ENCODE measurements around the gene RCE1. TPM values are rescaled to one million over a fixed set of nuclear protein-coding genes. Genes with fewer than 3 reads are reported as not detected.

RCE1 gene
- polyA plus RNA-seq, 10 donors = 8.6 to 14.5 (median 11.0) TPM

GRCh38 chr11:66843776-66844495 is 695 bp downstream of the RCE1 start:
- no peak for DNase-seq

- no peak for DNase-seq
These were observed 1.4 kb downstream of the RCE1 start for GRCh38 chr11:66844496-66845142.

- DNase-seq = no peak
These were observed 2.1 kb downstream of the RCE1 start for GRCh38 chr11:66845143-66845875.

- no peak for DNase-seq
These were observed 2.6 kb downstream of the RCE1 start for GRCh38 chr11:66845876-66846212.

GRCh38 chr11:66846671-66847091 is 3.4 kb downstream of the RCE1 start:
- DNase-seq = no peak

GRCh38 chr11:66847461-66848232 is 4.4 kb downstream of the RCE1 start:
- DNase-seq = no peak

GRCh38 chr11:66848671-66849500 is 5.6 kb downstream of the RCE1 start:
- DNase-seq = no peak

GRCh38 chr11:66849501-66850234 is 6.4 kb downstream of the RCE1 start:
- DNase-seq = no peak

- DNase-seq = no peak
These were observed 7.0 kb downstream of the RCE1 start for GRCh38 chr11:66850235-66850587.

- DNase-seq = no peak
These were observed 7.5 kb downstream of the RCE1 start for GRCh38 chr11:66850588-66851238.

GRCh38 chr11:66851239-66851596 is 8.0 kb downstream of the RCE1 start:
- no peak for DNase-seq

- DNase-seq = no peak
These were observed 8.6 kb downstream of the RCE1 start for GRCh38 chr11:66851698-66852465.

- DNase-seq = no peak
These were observed 9.4 kb downstream of the RCE1 start for GRCh38 chr11:66852466-66853241.

- DNase-seq = no peak
These were observed 10.3 kb downstream of the RCE1 start for GRCh38 chr11:66853242-66854229.

- no peak for DNase-seq
These were observed 11.0 kb downstream of the RCE1 start for GRCh38 chr11:66854231-66854661.

GRCh38 chr11:66854729-66855211 is 11.5 kb downstream of the RCE1 start:
- DNase-seq = no peak
